ENCODE measurements around the gene ASTN2.

Gene ASTN2

DNA sequence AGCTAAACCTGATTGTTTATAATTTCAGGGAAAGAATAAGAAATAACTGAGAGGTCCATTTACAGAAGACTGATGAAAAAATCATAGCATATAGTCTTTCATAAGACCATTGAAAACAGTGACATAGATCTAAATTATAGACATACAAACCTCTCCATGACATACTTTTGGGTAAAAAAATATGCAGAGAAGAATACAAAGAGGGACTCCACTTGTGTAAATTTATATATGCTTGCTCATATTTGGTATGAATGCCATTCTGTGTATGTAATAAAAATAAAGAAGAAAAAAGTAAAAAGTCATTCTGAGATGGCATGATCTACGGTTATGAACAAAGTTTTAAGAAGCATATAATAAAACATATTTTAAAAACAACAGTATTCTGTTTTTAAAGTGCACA is 310.7 kb downstream of the ASTN2 start:
- DNase-seq (no peak), ATAC-seq (replicated peaks) (no peak)
- H3K4me3 Mint-ChIP-seq, result no peak overlapping the region
- H3K27ac Mint-ChIP-seq, result no peak overlapping the region
- H3K36me3 Mint-ChIP-seq (ENCODE audit: insufficient read depth), result no peaks in the 10 kb centered on the region
- H3K4me1 Mint-ChIP-seq (ENCODE audit: low read depth in 2 of 2), result no peaks in the 10 kb centered on the region
- H3K9me3 Mint-ChIP-seq, result peaks cover 6 to 7% of the 10 kb centered on the region in 2 donors
- H3K27me3 Mint-ChIP-seq, result no peaks in the 10 kb centered on the region

- Mint-ChIP-seq H3K36me3 (ENCODE audit: insufficient read depth) (no peaks in the 10 kb centered on the region), H3K9me3 (peaks cover 6 to 7% of the 10 kb centered on the region in 2 donors), H3K4me3 (no peak overlapping the region), H3K27ac (no peak overlapping the region), H3K4me1 (ENCODE audit: low read depth in 2 of 2) (no peaks in the 10 kb centered on the region), H3K27me3 (no peaks in the 10 kb centered on the region)
- no peak for ATAC-seq (replicated peaks)
- DNase-seq, result no peak
These were observed 311.3 kb downstream of the ASTN2 start for GRCh38 chr9:117103438-117104110.

DNA sequence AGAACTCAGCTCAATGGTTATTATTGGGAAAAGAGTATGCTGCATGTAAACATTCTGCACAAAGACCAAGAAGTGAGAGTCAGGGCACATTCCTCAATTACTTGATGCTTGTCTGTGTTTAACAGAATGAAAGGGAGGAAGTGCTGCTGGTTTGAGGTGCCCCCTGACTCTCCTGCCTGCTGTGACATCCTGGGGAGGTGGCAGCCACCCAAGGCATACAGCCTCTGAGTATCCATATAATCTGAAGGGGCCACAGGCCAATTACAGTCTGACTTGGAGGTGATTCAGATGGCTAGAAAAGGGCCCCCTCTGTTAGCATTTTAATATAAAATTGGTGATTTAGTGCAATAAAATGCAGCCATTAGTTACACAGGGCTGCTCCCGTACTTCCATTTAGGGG is 313.8 kb downstream of the ASTN2 start:
- Mint-ChIP-seq H3K36me3 (ENCODE audit: insufficient read depth) (no peaks in the 10 kb centered on the region), H3K27me3 (no peaks in the 10 kb centered on the region), H3K27ac (no peak overlapping the region), H3K4me1 (ENCODE audit: low read depth in 2 of 2) (no peaks in the 10 kb centered on the region), H3K4me3 (no peak overlapping the region), H3K9me3 (peaks cover 0 to 2% of the 10 kb centered on the region in 2 donors)
- ATAC-seq (replicated peaks) (no peak), DNase-seq (no peak)

DNA sequence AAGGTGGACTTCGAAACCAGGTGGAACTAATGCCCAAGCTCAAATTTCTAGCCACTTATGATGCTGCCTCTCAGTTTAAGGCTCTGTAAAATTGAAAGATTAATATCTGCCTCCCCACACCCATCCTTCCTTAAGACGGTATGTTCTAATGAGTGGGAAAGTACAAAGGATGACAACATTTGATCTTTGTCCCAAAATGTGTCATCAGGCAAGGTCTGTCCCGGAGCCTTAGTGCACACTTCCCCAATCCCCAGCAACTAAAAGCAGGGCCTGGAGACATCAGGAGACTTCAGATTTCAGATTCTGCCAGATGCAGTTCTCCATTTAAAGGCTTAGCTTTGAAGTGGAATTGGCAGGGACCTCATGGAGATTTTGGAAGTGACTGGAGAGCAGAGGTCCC is 316.5 kb downstream of the ASTN2 start:
- no peaks in the 10 kb centered on the region for H3K9me3 Mint-ChIP-seq
- no peaks in the 10 kb centered on the region for H3K27me3 Mint-ChIP-seq
- DNase-seq (no peak), ATAC-seq (replicated peaks) (no peak)
- no peak overlapping the region for H3K27ac Mint-ChIP-seq
- no peaks in the 10 kb centered on the region for H3K36me3 Mint-ChIP-seq (ENCODE audit: insufficient read depth)
- H3K4me3 Mint-ChIP-seq, result no peak overlapping the region
- H3K4me1 Mint-ChIP-seq (ENCODE audit: low read depth in 2 of 2), result no peaks in the 10 kb centered on the region

GRCh38 chr9:117097761-117098160 is 317.1 kb downstream of the ASTN2 start:
- no peaks in the 10 kb centered on the region for H3K9me3 Mint-ChIP-seq
- no peaks in the 10 kb centered on the region for H3K4me1 Mint-ChIP-seq (ENCODE audit: low read depth in 2 of 2)
- H3K27me3 Mint-ChIP-seq, result no peaks in the 10 kb centered on the region
- ATAC-seq (replicated peaks) (no peak), DNase-seq (no peak)
- H3K36me3 Mint-ChIP-seq (ENCODE audit: insufficient read depth), result no peaks in the 10 kb centered on the region
- no peak overlapping the region for H3K4me3 Mint-ChIP-seq
- no peak overlapping the region for H3K27ac Mint-ChIP-seq

- DNase-seq, result no peak
- H3K27ac Mint-ChIP-seq, result no peak overlapping the region
- no peak overlapping the region for H3K4me3 Mint-ChIP-seq
- no peak for ATAC-seq (replicated peaks)
- no peaks in the 10 kb centered on the region for H3K36me3 Mint-ChIP-seq (ENCODE audit: insufficient read depth)
- peaks cover 0 to 6% of the 10 kb centered on the region in 2 donors for H3K9me3 Mint-ChIP-seq
- H3K27me3 Mint-ChIP-seq, result no peaks in the 10 kb centered on the region
- H3K4me1 Mint-ChIP-seq (ENCODE audit: low read depth in 2 of 2), result no peaks in the 10 kb centered on the region
These were observed 318.7 kb downstream of the ASTN2 start for GRCh38 chr9:117096138-117096537.

GRCh38 chr9:117095081-117095480 is 319.8 kb downstream of the ASTN2 start:
- H3K36me3 Mint-ChIP-seq (ENCODE audit: insufficient read depth), result no peaks in the 10 kb centered on the region

GRCh38 chr9:117093891-117094844 is 320.7 kb downstream of the ASTN2 start:
- H3K4me1 Mint-ChIP-seq (ENCODE audit: low read depth in 2 of 2), result no peaks in the 10 kb centered on the region
- H3K9me3 Mint-ChIP-seq, result peaks cover 0 to 13% of the 10 kb centered on the region in 2 donors
- DNase-seq (no peak), ATAC-seq (replicated peaks) (no peak)
- H3K36me3 Mint-ChIP-seq (ENCODE audit: insufficient read depth), result no peaks in the 10 kb centered on the region
- no peaks in the 10 kb centered on the region for H3K27me3 Mint-ChIP-seq
- no peak overlapping the region for H3K27ac Mint-ChIP-seq
- no peak overlapping the region for H3K4me3 Mint-ChIP-seq

More at GRCh38 chr9:117095081-117095480, 319.8 kb downstream of the ASTN2 start:
- Mint-ChIP-seq H3K4me1 (ENCODE audit: low read depth in 2 of 2) (no peaks in the 10 kb centered on the region), H3K27ac (no peak overlapping the region), H3K9me3 (peaks cover 0 to 13% of the 10 kb centered on the region in 2 donors), H3K27me3 (no peaks in the 10 kb centered on the region), H3K4me3 (no peak overlapping the region)
- no peak for ATAC-seq (replicated peaks)
- DNase-seq, result no peak

DNA sequence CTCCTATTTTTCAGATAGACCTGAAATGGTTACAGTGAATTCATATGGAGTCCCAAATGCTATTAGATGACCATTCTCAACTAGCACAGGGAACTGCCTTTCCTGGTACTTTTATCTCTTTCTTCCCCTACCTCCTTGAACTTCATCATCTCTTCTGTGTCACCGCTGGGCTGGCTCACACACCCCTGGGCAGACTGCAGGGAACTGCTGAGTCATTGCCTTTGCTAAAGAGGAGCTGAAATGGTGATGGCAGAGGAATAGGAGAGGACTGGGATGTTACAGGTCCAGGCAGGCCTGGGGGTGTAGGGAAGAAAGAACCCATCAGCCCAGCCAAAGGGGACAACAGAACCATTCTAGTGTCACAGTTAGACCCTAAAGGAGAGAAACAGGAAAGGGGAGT is 322.3 kb downstream of the ASTN2 start:
- Mint-ChIP-seq H3K36me3 (ENCODE audit: insufficient read depth) (no peaks in the 10 kb centered on the region), H3K4me1 (ENCODE audit: low read depth in 2 of 2) (no peaks in the 10 kb centered on the region), H3K4me3 (no peak overlapping the region), H3K27me3 (no peaks in the 10 kb centered on the region), H3K9me3 (peaks cover 2 to 13% of the 10 kb centered on the region in 2 donors), H3K27ac (no peak overlapping the region)
- DNase-seq (no peak), ATAC-seq (replicated peaks) (no peak)

- Mint-ChIP-seq H3K4me3 (no peak overlapping the region), H3K9me3 (peaks cover 2 to 13% of the 10 kb centered on the region in 2 donors), H3K36me3 (ENCODE audit: insufficient read depth) (no peaks in the 10 kb centered on the region), H3K27me3 (no peaks in the 10 kb centered on the region), H3K27ac (no peak overlapping the region), H3K4me1 (ENCODE audit: low read depth in 2 of 2) (no peaks in the 10 kb centered on the region)
- ATAC-seq (replicated peaks) (no peak), DNase-seq (no peak)
These were observed 323.3 kb downstream of the ASTN2 start for GRCh38 chr9:117091529-117091928.

DNA sequence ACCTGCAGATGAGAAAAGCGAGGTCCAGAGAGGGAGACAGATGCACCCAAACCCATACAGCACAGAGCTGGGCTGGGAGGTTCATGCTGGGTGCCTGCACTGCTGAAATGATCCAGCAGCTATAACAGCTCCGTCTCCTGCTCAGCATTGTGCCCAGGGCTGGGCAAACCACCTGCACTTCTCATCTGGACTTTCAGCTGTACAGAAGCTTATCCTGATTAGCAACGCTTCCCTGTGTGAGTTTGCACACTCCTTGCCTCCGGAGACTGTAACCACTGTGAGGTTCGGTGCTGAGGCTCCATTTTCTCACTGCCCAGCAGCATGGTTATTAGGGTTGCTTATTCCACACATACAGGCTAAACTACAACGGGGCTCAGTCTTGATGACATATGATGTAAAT is 326.1 kb downstream of the ASTN2 start:
- H3K27ac Mint-ChIP-seq, result no peak overlapping the region
- DNase-seq, result no peak
- no peak for ATAC-seq (replicated peaks)
- H3K36me3 Mint-ChIP-seq (ENCODE audit: insufficient read depth), result no peaks in the 10 kb centered on the region
- peaks cover 2 to 13% of the 10 kb centered on the region in 2 donors for H3K9me3 Mint-ChIP-seq
- no peaks in the 10 kb centered on the region for H3K4me1 Mint-ChIP-seq (ENCODE audit: low read depth in 2 of 2)
- no peaks in the 10 kb centered on the region for H3K27me3 Mint-ChIP-seq
- H3K4me3 Mint-ChIP-seq, result no peak overlapping the region

DNA sequence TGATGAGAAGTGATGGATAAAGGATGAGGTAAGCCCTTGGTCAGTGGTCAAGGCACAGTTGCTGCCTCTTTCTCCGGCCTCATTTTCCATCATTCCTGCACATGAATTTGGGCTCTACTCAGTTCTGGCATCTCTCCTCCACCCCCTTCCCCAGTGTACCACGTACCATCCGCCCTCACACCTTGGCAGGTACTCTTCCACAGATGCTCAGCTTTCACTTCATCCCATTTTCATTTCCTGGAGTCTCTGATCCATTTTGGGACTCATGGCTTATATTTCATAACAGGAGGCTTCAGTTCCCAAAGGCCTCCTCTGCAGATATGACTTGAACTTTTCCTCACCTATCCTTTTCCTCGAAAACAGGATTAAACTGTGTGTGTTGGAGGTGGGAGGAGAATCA is 326.7 kb downstream of the ASTN2 start:
- H3K27me3 Mint-ChIP-seq, result no peaks in the 10 kb centered on the region
- peaks cover 2 to 13% of the 10 kb centered on the region in 2 donors for H3K9me3 Mint-ChIP-seq
- no peaks in the 10 kb centered on the region for H3K36me3 Mint-ChIP-seq (ENCODE audit: insufficient read depth)
- DNase-seq (no peak), ATAC-seq (replicated peaks) (no peak)
- H3K4me1 Mint-ChIP-seq (ENCODE audit: low read depth in 2 of 2), result no peaks in the 10 kb centered on the region
- H3K4me3 Mint-ChIP-seq, result no peak overlapping the region
- H3K27ac Mint-ChIP-seq, result no peak overlapping the region

DNA sequence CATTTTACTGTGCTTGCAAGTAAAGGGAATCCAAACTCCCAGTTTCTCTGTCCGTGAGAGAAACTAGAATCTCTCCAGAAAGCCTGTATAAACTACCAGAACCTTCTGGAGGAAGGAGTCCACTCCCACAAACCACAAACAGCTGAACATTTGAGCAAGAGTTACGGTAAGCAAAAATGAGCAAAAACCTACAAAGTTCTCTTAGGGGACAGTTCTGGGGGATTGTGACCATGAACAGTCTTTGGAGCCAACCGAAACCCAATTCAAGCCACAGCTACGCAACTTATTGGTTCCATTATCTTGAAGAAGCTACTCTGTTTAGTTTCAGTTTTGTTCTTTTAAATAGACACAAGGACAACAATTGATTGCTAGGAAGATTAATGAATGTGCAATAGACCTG is 330.6 kb downstream of the ASTN2 start:
- H3K27me3 Mint-ChIP-seq, result no peaks in the 10 kb centered on the region
- no peak overlapping the region for H3K27ac Mint-ChIP-seq
- no peaks in the 10 kb centered on the region for H3K36me3 Mint-ChIP-seq (ENCODE audit: insufficient read depth)
- peaks cover 0 to 9% of the 10 kb centered on the region in 2 donors for H3K9me3 Mint-ChIP-seq
- no peak overlapping the region for H3K4me3 Mint-ChIP-seq
- no peaks in the 10 kb centered on the region for H3K4me1 Mint-ChIP-seq (ENCODE audit: low read depth in 2 of 2)
- DNase-seq, result no peak
- ATAC-seq (replicated peaks), result no peak

GRCh38 chr9:117083559-117083958 is 331.3 kb downstream of the ASTN2 start:
- DNase-seq, result no peak
- Mint-ChIP-seq H3K36me3 (ENCODE audit: insufficient read depth) (no peaks in the 10 kb centered on the region), H3K4me3 (no peak overlapping the region), H3K9me3 (peaks cover 0 to 9% of the 10 kb centered on the region in 2 donors), H3K27ac (no peak overlapping the region), H3K4me1 (ENCODE audit: low read depth in 2 of 2) (no peaks in the 10 kb centered on the region), H3K27me3 (no peaks in the 10 kb centered on the region)
- ATAC-seq (replicated peaks), result no peak
